NCI-H345 treated with DMSO at 0.1 percent for 48 hours (cell line): Measurements from ENCODE around the gene SOX9.

ENCODE experiments used
- DNase-seq: peaks from one replicate; lab custom pipeline; 2025; ENCODE audit not compliant: unreplicated experiment; lab: John Stamatoyannopoulos, UW

Gene SOX9

DNA sequence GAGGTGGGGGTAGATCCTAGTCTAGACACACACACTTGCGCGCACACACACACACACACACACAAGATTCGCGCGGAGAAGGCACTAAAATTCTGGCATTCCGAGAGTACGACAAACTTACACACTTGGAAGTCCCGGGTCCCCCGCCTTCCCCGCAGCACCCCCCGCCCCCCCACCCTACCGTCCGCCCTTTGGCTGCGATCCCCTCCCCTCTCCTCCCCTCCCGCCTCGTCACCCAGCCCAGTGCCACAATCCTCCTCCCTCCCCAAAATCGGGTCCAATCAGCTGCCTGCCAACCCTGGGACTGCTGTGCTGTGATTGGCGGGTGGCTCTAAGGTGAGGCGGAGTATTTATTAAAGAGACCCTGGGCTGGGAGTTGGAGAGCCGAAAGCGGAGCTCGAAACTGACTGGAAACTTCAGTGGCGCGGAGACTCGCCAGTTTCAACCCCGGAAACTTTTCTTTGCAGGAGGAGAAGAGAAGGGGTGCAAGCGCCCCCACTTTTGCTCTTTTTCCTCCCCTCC, at the start of gene SOX9:
Gene SOX9, plus strand, starts transcription at position 379 of the 522 bp plus-strand sequence. CDS start 372 bp downstream, outside the sequence.
- DNase-seq = peak; percentile 85

DNA sequence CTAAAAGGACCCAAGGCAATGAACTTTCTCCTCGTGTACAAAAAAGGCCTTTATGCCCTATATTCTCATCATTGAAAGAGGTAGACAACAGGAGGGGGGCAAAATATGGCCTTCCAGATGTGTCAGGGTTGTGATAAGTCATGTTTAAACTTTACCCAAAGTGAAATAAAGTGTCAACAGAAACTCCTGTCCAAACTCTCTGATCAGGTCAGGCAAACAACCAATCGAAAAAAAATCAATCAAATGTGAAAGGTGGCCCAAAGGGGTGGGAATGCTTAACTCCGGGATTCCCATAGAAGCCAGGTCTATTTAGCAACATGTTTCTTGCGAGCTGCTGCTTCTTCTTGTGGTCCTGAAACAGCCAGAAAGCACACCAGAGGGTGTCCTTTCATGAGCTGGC, 49.5 kb upstream of the SOX9 start:
- DNase-seq = no peak

DNA sequence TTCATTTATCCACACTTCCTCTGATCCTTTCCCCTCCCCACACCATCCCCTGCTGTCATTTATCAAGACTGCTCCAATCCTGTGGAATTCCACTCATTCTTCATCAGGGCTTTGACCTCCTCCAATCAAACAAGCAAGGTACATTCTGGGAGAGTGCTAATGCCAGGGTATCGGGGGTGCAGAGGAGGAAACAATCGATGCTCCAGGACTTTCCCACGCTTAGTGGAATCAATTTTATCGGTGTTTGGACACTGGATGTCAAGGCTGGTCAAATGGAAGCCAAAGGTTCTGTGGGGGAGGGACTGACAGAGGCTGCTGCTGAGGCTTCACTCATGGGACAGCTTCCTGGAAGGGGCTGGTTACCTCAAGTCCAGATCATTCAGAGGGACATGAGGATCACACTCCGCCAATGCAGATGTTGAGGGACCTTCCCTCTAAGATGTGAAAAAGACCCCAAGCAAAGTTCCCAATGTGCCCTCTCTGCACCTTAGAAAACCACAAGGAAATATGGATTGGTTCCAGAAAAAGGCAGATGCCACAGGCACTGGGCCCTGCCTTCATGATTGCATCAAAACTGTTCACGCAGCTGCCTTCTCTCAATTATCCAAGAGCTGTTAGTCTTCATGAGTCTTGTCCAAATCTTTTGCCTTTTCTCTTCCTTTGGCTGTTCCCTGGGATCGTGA, 44.7 kb upstream of the SOX9 start:
- no peak for DNase-seq

GRCh38 chr17:72076678-72077030, 44.2 kb upstream of the SOX9 start:
- DNase-seq = no peak

DNA sequence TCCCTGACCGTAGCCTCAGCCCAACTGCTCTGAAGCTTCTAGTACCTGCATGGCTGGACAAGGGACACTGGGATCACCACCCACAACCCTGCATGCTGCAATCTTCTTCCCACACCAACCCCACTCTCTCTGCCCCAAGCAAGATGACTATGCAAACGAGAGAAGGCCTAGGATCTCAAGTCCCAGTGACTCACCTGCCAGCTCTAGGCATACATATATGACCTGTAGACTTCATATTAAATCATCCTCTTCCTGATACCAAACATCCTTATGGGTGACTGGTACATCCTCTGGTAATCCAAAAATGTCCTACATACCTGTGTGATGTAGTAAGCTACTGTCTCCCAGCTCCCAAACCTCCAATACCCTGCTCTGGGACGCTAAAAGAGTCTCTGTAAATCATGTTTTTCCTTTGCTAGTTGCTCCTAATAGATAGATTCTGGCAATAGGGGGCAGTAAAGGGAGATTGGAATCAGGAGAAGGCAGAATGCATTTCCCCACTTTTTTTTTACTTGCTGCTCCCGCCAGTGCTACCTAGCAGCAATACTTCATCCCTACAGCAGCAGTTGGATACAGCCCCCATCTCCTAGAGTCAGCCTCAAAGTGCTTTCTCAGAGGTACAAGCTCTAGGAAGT, 43.4 kb upstream of the SOX9 start:
- DNase-seq = no peak

- DNase-seq = no peak
Observed at GRCh38 chr17:72079700-72080099, 41.1 kb upstream of the SOX9 start.

DNA sequence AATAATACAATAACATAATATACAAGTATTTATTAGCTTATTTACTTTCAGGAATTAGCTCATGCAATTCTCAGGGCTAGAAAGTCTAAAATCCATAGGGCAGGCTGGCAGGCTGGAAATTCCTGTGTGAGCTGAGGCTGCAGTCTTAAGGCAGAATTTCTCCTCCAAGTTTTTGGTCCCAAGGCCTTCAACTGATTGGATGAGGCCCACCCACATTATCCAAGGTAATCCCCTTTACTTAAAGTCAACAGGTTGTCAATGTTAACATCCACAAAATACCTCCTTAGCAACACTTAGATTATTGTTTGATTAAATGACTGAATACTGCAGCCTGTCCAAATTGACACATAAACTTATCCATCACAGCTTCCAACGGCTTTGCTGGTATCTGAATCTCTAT, 32.9 kb upstream of the SOX9 start:
- DNase-seq = no peak

GRCh38 chr17:72089453-72089987, 31.3 kb upstream of the SOX9 start:
- no peak for DNase-seq

DNA sequence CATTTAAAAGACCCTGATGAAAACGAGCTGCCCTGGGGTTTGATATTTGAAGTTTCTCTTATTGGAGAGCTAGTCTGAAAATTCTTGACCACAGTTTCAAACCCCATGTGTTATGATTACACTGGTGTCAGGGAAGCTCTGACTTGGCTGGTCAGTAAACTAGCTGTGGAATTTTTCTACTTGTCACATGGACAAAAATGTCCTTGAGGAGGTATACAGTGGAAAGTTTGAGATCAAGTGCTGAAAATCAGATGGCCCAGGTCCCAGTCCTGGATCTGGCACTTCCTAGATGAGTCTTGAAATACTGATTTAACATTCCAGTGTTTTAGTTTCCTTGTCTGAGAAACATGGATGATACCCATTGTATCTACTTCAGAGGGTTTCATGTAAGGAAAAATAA, 30.7 kb upstream of the SOX9 start:
- no peak for DNase-seq

GRCh38 chr17:72092710-72093322, 28.0 kb upstream of the SOX9 start:
- DNase-seq = no peak

DNA sequence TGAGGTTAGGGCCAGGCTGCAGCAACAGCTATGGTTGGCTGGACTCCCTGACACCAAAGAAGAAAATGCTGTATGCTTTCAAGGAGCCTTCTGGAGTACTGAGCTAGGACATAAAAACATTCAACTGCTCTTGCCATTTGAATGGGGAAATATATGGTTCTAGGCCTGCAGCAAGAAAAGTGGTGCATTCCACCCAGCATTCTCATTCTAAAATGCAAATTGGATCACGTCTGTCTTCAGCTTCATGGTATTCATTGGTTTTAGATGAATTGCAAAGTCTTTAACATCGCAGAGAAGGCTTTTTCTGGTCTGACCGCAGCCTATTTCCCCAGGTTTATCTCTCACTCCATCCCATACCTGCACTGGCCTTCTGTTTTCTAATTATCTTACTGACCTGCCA, 27.1 kb upstream of the SOX9 start:
- no peak for DNase-seq

DNA sequence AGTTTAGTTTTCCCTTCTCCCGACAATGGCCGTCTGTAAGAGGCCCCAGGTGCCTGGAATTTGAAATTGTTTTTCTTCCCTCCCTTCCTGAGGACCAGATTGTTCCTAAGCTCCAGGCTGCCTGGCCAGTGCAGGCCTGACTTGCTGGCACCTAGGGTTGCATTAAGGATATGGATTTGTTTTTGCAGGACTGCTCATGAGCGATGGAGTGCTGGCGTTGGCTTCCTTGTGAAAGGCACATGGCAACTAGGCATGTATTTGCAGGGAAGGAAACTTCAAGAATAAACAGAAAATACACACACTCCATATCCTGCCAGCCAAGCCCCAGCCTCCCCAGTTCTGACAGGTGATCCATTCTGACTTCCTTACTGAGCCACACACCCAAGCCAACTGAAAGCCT, 25.5 kb upstream of the SOX9 start:
- DNase-seq = no peak

DNA sequence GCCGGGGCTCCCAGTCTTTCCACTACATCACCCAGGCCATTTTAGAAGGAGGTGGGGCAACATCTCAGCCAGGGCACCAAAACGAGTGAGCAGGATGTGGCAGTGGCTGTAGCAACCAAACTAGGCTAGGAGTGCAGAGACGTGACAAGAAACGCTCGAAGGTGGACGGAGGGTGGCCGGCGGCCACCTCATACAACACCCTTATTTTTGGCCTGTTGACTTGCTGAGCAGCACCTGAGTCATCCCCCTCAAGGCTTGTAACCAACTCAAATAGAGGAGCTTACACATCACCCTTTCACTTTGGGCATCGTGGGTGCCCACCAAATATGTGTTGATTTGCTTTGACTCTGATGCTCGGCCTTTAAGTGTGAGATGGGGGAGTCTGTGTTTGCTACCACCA, 23.7 kb upstream of the SOX9 start:
- no peak for DNase-seq

DNA sequence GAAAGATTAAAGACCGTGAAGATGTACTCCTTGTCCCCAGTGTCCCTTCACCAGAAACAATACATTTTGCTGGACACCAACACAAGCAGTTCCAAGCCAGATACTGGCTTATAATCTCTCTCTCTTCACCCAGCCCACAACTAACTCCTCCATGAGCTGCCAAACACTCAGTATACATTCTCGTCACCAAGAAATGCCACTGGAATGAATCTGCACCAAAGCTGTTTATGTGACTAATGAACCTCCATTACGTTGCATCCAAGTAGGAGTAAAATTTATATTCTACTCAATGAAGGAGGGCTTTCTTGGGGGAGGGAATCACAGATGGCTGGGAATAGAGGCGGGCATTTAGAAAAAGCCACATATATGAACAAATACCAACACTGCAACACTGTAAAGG, 20.9 kb upstream of the SOX9 start:
- no peak for DNase-seq

DNA sequence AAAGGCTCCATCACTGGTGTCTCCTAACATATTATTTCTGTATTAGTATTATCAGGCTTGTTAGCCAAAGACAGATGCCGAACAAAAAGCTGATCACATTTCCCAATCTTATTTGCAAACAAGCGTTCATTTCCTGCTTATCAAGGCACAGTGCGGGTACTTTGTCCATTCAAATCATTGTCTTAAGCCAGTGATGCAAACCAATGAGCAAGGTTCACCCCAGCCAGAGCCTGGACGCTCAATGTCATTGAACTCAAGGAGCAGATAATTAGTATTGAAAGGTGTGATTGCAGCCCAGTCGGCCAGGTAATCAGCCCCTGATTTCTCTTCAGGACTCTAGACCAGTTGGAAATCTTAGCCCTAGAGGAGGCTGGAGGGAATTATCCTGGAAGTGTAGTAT, 20.4 kb upstream of the SOX9 start:
- DNase-seq = no peak

GRCh38 chr17:72101526-72101925, 19.3 kb upstream of the SOX9 start:
- DNase-seq = no peak

DNA sequence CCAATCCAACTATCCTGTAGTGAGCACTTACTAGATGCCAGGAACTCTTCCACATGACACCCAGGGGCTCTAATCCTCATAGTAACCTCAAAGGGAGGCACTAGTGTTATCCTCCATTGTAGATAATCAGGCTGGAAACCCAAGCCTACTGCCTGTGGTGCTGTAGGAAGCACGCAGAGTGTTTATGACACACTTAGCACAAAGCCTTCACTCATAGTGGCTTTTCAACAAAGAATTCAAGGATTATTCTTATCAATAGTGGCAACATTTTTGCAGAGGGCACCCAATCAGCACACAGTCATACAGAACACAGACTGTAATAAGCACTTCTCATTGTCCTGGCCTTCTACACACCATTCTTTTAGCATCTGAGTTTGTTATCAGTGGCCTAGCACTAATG, 18.5 kb upstream of the SOX9 start:
- no peak for DNase-seq

DNA sequence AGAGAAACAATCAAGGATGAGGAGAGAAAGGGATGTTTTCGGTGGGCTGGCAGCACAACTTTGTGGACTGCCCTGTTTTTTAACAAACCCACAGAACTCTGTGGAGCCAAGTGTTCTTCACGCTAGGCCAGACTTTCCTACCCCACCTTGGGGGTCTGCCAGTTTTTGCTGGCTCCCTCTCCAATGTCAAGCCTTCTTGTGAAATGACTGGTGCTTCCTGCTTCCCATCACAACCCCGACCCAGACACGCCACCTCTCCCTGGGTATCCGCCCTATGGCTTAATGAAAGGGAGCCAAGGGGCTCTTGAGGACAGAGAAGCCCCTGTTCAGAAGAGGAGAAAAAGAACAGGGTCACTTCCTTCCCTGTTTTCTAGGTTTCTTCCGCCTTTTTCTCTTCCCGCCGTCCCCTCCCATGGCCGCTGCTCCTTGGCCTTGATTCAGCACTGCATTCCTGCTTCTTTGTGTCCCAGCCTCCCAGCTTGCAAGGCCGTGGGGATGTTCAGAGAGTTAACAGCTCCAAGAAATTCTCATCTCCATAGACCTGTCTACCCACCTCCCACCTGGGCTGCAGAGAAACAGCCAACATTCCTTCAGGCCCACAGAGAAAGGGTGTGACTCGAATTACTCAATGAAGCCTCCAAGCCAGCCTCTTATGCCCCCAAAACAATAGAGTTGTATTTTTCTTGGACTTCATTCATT, 16.5 kb upstream of the SOX9 start:
- DNase-seq = no peak

- no peak for DNase-seq
Observed at GRCh38 chr17:72104863-72105234, 16.0 kb upstream of the SOX9 start.

DNA sequence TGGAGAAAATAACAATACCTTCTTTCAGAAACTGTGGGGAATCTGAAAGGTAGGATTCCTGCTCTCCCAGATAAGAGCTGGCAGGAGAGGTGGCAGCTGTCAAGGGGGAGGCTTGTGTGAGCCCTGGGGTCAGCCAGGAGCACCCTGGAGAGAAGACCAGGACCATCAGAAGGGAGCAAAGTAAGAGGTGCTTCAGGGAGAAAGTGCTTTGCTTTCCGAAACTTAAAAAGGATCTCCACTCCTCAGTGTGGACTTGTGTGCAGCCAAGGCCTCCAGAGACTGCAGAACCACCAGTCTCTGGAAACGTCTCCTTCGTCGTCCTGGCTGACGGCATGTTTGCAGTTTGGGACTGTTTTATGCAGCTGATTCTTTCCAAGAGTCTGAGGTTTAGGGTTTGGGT, 13.7 kb upstream of the SOX9 start:
- DNase-seq = no peak

DNA sequence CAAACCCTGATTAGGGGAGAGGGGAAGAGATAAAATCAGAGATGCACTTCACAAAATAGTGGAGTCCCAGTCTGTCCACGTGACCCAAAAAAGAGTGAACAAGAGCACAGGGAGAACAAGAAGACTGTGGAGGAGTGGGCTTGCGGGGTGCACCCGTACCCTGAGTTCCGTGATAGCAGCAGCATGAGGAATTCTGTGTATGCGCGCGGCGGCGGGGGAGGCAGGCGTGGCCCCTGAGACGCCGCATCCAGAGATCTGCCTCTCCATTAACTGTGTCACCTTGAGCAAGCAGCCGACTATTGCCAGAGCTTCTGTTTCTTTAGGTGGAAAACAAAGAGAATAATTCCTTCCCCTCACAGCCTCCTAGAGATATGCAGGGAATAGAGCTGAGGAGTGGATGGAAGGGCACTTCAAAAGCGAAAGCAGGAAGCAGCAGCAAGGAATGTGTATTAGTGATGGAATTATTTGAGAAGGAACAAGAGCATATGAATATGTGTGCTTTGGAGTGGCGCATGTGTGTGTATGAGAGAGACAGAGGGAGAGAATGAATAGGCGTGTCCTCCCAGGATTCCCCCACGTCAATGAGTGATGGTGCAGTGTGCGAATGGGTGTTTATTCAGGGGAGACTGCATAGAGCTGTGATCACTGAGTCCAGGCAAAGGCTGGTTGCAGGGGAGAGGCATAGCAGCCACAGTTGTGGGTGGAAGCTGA, 10.4 kb upstream of the SOX9 start:
- no peak for DNase-seq
